ENCODE measurements around the gene C10orf105.

The C10orf105 gene

DNA sequence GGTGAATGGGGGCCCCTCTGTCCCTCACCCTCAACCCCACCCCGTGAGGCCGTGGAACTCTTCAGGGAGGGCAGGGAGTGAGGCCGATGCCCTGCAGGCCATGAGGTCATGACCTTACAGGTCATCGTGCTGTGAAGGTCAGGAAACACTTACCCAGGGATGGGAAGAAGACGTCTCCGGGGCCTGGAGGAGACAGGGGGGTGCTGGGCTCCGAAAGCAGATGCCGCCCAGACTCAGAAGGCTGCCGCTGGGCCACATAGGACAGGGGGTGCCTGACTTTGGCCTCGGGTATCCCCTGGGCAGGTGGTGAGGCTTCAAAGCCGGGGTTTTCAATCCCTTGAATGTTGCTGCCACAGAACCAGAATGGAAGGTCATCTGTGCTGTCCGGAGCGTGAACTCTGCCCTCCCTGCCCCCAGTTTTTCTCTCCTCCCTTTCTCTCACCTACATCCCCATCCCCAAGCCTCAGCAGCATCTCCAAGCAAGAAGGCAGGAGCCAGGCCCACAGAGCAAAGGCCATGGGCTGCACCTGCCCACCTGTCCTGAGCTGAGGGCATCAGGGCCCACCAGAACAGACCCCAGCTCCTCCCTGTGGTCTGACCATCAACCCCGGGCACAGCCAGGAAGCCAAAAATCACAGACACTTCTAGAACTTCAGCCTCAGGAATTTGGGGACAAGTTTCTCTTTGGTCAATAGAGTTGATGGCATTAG is 32.1 kb upstream of the C10orf105 start:
- no peak for DNase-seq

- no peak for DNase-seq
These were observed 31.4 kb upstream of the C10orf105 start for GRCh38 chr10:71750986-71751385.

- no peak for DNase-seq
These were observed 30.7 kb upstream of the C10orf105 start for GRCh38 chr10:71750124-71750841.

DNA sequence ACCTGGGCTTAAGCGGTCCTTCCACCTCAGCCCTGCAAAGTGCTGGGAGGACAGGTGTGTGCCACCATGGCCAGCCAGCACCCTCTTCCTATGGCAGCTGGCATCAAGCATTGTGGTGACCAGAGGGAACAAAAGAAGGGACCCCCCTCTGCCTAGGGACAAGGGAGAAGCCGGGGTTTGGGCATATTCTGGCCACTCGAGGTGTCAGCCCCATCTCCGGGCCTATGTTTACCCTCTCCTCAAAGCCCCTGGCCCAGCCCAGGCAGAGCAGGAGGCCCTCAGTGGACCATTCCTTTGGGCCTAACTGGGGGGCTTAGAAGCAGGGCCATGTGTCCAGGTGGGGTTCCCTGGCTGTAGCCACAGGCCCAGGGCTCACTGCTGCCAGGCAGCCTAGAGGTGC is 29.8 kb upstream of the C10orf105 start:
- no peak for DNase-seq

- DNase-seq: no peak
These were observed 29.2 kb upstream of the C10orf105 start for GRCh38 chr10:71748671-71749191.

DNA sequence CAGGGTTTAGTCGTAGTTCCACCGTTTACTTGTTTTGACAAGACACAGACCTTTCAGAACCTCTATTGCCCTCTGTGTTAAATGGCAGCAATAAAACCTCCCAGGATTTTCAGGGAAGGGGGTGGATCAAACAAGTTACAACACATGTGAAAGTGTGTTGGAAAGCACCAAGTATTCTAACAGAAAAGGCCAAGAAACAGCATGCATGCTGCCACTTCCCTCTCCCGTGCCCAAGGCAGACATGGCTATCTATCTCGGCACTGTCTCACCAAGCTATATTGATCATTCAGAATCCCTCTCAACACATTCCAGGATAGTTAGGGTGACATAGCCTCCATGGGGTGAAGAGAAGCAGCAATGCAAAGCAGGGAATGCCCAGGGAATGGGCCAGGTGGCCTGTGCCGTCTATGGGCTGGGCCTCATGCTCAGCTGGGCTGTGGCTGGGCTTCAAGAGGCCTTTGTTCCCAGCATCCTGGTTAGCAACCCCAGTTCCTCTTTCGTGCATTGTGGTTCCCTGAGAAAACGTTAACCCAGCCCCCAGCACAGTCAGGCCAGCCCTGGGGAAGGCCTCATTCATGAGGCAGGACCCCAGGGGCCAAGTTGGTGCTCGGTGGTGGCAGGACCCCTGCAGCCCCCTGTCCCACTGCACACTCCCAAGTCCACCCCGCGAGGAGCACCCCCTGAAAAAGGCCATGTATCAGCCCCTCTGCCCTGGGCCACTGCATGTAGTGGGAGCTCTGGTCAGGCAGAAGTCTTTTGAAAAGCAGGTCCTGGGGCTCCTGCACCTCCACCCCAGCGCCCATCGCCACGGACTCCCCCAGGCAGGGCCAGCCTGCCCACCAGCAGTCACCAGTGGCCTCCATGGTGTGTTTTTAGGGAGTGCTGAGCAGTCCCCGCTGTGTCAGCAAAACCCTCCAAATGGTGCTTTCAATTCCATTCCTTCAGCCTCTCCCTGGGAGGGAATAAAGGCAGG is 28.3 kb upstream of the C10orf105 start:
- DNase-seq: no peak

DNA sequence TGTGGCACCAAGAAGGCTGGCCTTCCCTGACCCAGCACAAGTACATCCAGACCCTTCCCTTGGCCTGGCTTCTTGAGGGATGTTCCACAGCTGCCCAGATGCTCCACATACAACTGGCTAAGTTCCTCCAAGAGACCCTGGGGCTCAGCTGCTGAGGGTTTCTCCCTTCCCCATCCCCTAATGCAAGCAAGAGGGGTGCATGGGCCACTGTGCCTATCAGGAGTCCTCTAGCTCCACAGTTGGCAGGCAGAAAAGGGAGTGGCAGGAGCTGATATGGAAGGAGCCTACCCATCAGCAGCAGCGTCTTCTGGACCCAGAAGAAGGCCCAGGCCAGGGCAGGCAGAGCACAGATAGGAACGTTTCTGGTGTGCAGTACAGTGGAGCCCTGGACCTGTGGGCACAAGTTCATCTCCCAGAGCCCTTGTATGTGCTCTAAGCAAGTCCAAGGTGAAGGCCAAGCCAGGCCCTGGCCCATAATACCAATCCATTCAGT is 27.5 kb upstream of the C10orf105 start:
- DNase-seq: no peak

DNA sequence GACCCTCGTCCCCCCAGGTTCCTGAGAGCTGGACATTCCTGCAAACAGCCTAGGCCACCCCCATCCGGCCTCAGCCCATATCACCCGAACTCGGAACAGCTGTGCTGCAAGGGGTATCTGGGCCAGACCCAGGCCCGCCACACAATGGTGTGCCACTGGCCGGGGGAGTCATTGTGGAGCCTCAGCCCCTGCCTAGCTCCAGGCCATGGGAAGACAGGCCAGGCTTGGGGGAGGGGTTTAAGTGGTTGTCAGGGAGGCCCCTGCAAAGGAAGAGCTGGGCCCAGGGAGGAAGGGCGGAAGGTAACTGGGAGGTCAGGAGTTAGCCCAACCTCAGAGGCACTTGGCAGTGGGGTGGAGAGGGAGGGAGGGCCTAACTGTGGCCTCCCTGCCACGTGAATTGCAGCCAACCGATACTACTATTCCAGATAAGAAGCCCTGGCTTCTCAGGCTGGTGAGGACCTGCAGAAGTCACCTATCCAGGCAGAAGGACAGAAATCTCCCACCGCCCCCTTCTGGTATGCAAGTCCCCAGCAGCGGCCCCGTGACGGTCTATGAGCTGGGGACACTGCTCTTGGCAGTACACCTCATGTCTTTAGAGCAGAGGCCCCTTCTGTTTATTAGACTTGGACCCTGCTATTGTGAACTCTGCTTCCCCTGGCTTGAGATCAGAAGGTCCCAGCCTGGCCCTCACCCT is 26.9 kb upstream of the C10orf105 start:
- DNase-seq: no peak

- DNase-seq: no peak
These were observed 26.2 kb upstream of the C10orf105 start for GRCh38 chr10:71745664-71746250.

DNA sequence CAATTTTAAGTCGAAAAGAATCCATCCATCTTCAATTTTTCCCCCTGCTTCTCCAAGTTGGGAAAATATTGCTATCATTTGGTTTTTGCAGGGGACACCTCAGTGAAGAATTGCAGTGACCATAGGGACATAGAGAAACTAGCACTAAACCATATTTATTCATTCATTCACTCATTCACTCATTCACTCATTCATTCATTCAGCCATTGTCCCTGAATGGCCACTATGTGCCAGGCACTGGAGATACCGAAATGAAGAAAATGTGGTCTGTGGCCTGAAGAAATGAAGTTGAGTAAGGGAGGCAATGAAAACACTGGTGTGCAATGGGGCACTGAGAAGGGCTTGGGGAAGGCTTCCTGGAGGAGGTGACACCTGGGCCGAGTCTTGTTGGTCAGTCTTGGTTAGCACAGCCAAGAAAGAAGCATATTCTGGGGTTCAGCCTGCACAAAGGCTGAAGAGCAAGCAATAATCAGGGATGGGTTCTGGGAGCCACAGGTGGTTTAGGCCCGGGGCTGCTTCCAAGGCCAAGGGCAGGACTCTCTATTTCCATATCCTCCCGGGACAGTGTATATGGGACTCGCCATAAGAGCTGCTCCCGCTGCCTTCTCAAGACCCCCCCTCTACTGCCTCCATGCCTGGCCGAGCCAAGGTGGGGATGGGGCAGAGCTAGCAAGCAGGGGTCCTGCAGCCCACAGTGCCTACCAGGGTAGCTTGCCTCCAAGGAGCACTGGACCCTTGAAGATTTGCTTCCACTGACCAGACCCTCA is 25.5 kb upstream of the C10orf105 start:
- DNase-seq: no peak

DNA sequence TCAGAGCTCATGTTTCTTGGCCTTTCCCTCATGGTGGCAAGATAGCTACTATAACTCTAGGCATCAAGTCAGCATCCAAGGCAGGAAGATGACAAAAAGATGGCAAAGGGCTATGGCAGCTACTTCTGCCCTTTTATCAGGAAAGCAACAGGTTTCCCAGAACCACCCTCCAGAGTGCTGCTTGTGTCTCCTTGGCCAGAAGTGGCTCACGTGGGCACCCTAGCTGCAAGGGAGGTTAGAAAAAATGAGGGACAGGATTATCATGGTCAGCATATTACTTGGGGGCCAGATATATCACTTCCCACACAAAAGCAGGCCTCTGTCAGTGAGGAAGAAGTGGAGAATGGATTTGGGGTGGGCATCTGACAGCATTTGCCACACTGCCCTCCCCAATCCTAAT is 24.3 kb upstream of the C10orf105 start:
- DNase-seq: no peak

GRCh38 chr10:71743089-71743838 is 23.7 kb upstream of the C10orf105 start:
- DNase-seq: no peak

- no peak for DNase-seq
These were observed 22.9 kb upstream of the C10orf105 start for GRCh38 chr10:71742301-71743088.

DNA sequence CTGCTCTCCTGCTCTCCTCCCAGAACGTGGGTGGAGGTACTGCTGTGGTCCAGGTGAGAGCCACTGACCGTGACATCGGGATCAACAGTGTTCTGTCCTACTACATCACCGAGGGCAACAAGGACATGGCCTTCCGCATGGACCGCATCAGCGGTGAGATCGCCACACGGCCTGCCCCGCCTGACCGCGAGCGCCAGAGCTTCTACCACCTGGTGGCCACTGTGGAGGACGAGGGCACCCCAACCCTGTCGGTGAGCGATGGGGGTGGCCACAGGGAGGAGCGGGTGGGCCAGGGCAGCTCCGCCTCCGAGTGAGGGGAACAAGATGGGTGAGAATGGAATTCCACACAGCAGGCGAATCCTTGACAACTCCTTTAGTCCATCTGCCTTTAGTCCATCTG is 22.1 kb upstream of the C10orf105 start:
- no peak for DNase-seq

- DNase-seq: no peak
These were observed 21.5 kb upstream of the C10orf105 start for GRCh38 chr10:71741029-71741428.

- DNase-seq: no peak
These were observed 20.6 kb upstream of the C10orf105 start for GRCh38 chr10:71740069-71740653.

- DNase-seq: no peak
These were observed 19.9 kb upstream of the C10orf105 start for GRCh38 chr10:71739358-71739900.

GRCh38 chr10:71737834-71738197 is 18.2 kb upstream of the C10orf105 start:
- no peak for DNase-seq

All from NCI-H446 (cell line).